Immature natural killer cell (primary cell): ENCODE data around the gene C7orf25. TPM values are rescaled to one million over a fixed set of nuclear protein-coding genes. Genes with fewer than 3 reads are reported as not detected.

Source experiments
- DNase-seq, 3 donors: peaks; one replicate each; pipeline ENCODE4 v3.0.0; 2022; ENCODE audit warnings: mixed read lengths in 1 of 3
- H3K27ac Mint-ChIP-seq, 6 donors: one replicate each; pipeline ENCODE4 v1.8.0; 2020; ENCODE audit warnings: mixed read lengths in 6 of 6, mild to moderate bottlenecking in 5 of 6, inconsistent platforms in 4 of 6, moderate library complexity in 3 of 6
- H3K27me3 Mint-ChIP-seq, 3 donors: one replicate each; pipeline ENCODE4 v1.8.0; 2020 to 2021; ENCODE audit warnings: low read depth in 3 of 3, mild to moderate bottlenecking in 3 of 3, mixed read lengths in 3 of 3, moderate library complexity in 3 of 3, inconsistent platforms in 1 of 3
- H3K36me3 Mint-ChIP-seq, 3 donors: one replicate each; pipeline ENCODE4 v1.8.0; 2020; ENCODE audit warnings: mixed read lengths in 3 of 3, inconsistent platforms in 2 of 3, mild to moderate bottlenecking in 2 of 3
- H3K4me1 Mint-ChIP-seq, 2 donors: one replicate each; pipeline ENCODE4 v1.8.0; 2020; ENCODE audit warnings: inconsistent platforms in 2 of 2, mild to moderate bottlenecking in 2 of 2, mixed read lengths in 2 of 2, moderate library complexity in 1 of 2
- H3K4me3 Mint-ChIP-seq, 5 donors: one replicate each; pipeline ENCODE4 v1.8.0; 2020; ENCODE audit warnings: mild to moderate bottlenecking in 5 of 5, mixed read lengths in 5 of 5, inconsistent platforms in 3 of 5, moderate library complexity in 3 of 5
- H3K9me3 Mint-ChIP-seq, 6 donors: one replicate each; pipeline ENCODE4 v1.8.0; 2020; ENCODE audit warnings: mild to moderate bottlenecking in 6 of 6, mixed read lengths in 6 of 6, inconsistent platforms in 4 of 6, moderate library complexity in 3 of 6
- polyA plus RNA-seq, 3 donors: library from polyadenylated mRNA; unstranded; fragments of 300-500 nt; fragmentation: Illumina TruSeq; gene quantifications; one replicate each; pipeline ENCODE4 v1.2.3, GENCODE V29; 2021

The C7orf25 gene
- 10 to 100 TPM in 1 of 3 donors, 1 to 10 TPM in 1, under 1 TPM in 1; 0.39 to 17.7 (median 4.1) TPM for polyA plus RNA-seq

- Mint-ChIP-seq H3K9me3 (no peaks in the 10 kb centered on the region), H3K36me3 (peaks cover 0 to 12% (median 3%) of the 10 kb centered on the region in 3 donors)
Measured at GRCh38 chr7:42911454-42912447, at the start of gene C7orf25. TSS of gene C7orf25 (minus strand) at chr7:42912070. CDS start at chr7:42910900, 1,170 bp downstream.

GRCh38 chr7:42961170-42961569, 49.3 kb upstream of the C7orf25 start:
- Mint-ChIP-seq H3K27me3 (peaks cover 0 to 16% (median 4%) of the 10 kb centered on the region in 3 donors), H3K36me3 (peaks cover 0 to 3% (median 0%) of the 10 kb centered on the region in 3 donors), H3K27ac (no peak overlapping the region), H3K4me3 (no peak overlapping the region), H3K9me3 (peaks cover 0 to 4% (median 2%) of the 10 kb centered on the region in 6 donors), H3K4me1 (no peaks in the 10 kb centered on the region)
- DNase-seq = no peak

More at GRCh38 chr7:42911454-42912447, at the start of gene C7orf25:
- DNase-seq = peak; percentile 94 to 95 (median 94)
- Mint-ChIP-seq H3K27me3 (peaks cover 0 to 5% (median 0%) of the 10 kb centered on the region in 3 donors), H3K4me1 (peaks cover 36 to 51% of the 10 kb centered on the region in 2 donors), H3K4me3 (peak within 1 kb of the TSS; percentile 93 to 99 (median 97)), H3K27ac (peak within 1 kb of the TSS; percentile 84 to 96 (median 92))

GRCh38 chr7:42960762-42961161, 48.9 kb upstream of the C7orf25 start:
- Mint-ChIP-seq H3K27ac (no peak overlapping the region), H3K36me3 (peaks cover 0 to 3% (median 0%) of the 10 kb centered on the region in 3 donors), H3K9me3 (peaks cover 0 to 8% (median 2%) of the 10 kb centered on the region in 6 donors), H3K27me3 (peaks cover 0 to 16% (median 4%) of the 10 kb centered on the region in 3 donors), H3K4me3 (no peak overlapping the region), H3K4me1 (no peaks in the 10 kb centered on the region)
- no peak for DNase-seq

GRCh38 chr7:42959549-42959948, 47.7 kb upstream of the C7orf25 start:
- Mint-ChIP-seq H3K4me3 (no peak overlapping the region), H3K27ac (no peak overlapping the region), H3K9me3 (peaks cover 0 to 8% (median 2%) of the 10 kb centered on the region in 6 donors), H3K27me3 (peaks cover 0 to 16% (median 2%) of the 10 kb centered on the region in 3 donors), H3K36me3 (peaks cover 0 to 4% (median 3%) of the 10 kb centered on the region in 3 donors), H3K4me1 (no peaks in the 10 kb centered on the region)
- DNase-seq = no peak

- Mint-ChIP-seq H3K36me3 (peaks cover 0 to 4% (median 3%) of the 10 kb centered on the region in 3 donors), H3K9me3 (peaks cover 0 to 8% (median 2%) of the 10 kb centered on the region in 6 donors), H3K4me3 (no peak overlapping the region), H3K27ac (no peak overlapping the region), H3K27me3 (peaks cover 0 to 9% (median 2%) of the 10 kb centered on the region in 3 donors), H3K4me1 (no peaks in the 10 kb centered on the region)
- DNase-seq = no peak
Measured at GRCh38 chr7:42956062-42956461, 44.2 kb upstream of the C7orf25 start.

GRCh38 chr7:42953994-42954393, 42.1 kb upstream of the C7orf25 start:
- H3K9me3 Mint-ChIP-seq = peaks cover 0 to 8% (median 2%) of the 10 kb centered on the region in 6 donors
- no peak overlapping the region for H3K4me3 Mint-ChIP-seq
- peaks cover 0 to 5% (median 2%) of the 10 kb centered on the region in 3 donors for H3K27me3 Mint-ChIP-seq
- no peak overlapping the region for H3K27ac Mint-ChIP-seq
- peaks cover 0 to 4% (median 3%) of the 10 kb centered on the region in 3 donors for H3K36me3 Mint-ChIP-seq
- DNase-seq = no peak
- no peaks in the 10 kb centered on the region for H3K4me1 Mint-ChIP-seq

GRCh38 chr7:42952328-42952727, 40.5 kb upstream of the C7orf25 start:
- H3K27me3 Mint-ChIP-seq = peaks cover 0 to 5% (median 2%) of the 10 kb centered on the region in 3 donors
- peaks cover 0 to 8% (median 2%) of the 10 kb centered on the region in 6 donors for H3K9me3 Mint-ChIP-seq
- no peak overlapping the region for H3K27ac Mint-ChIP-seq
- H3K4me1 Mint-ChIP-seq = no peaks in the 10 kb centered on the region
- peaks cover 0 to 4% (median 3%) of the 10 kb centered on the region in 3 donors for H3K36me3 Mint-ChIP-seq
- H3K4me3 Mint-ChIP-seq = no peak overlapping the region
- DNase-seq = no peak

- Mint-ChIP-seq H3K4me3 (no peak overlapping the region), H3K36me3 (peaks cover 0 to 4% (median 0%) of the 10 kb centered on the region in 3 donors), H3K9me3 (peaks cover 0 to 4% (median 0%) of the 10 kb centered on the region in 6 donors), H3K27ac (no peak overlapping the region), H3K27me3 (peaks cover 0 to 3% (median 0%) of the 10 kb centered on the region in 3 donors), H3K4me1 (no peaks in the 10 kb centered on the region)
- DNase-seq = no peak
Measured at GRCh38 chr7:42950417-42950816, 38.5 kb upstream of the C7orf25 start.

- Mint-ChIP-seq H3K9me3 (no peaks in the 10 kb centered on the region), H3K4me3 (no peak overlapping the region), H3K27ac (no peak overlapping the region), H3K36me3 (peaks cover 0 to 4% (median 0%) of the 10 kb centered on the region in 3 donors), H3K27me3 (no peaks in the 10 kb centered on the region), H3K4me1 (no peaks in the 10 kb centered on the region)
- no peak for DNase-seq
Measured at GRCh38 chr7:42947521-42947920, 35.7 kb upstream of the C7orf25 start.

- Mint-ChIP-seq H3K9me3 (no peaks in the 10 kb centered on the region), H3K4me3 (no peak overlapping the region), H3K27ac (no peak overlapping the region), H3K36me3 (peaks cover 0 to 4% (median 0%) of the 10 kb centered on the region in 3 donors), H3K27me3 (no peaks in the 10 kb centered on the region), H3K4me1 (no peaks in the 10 kb centered on the region)
- no peak for DNase-seq
Measured at GRCh38 chr7:42946627-42946950, 34.7 kb upstream of the C7orf25 start.

- Mint-ChIP-seq H3K4me3 (no peak overlapping the region), H3K27ac (no peak overlapping the region), H3K9me3 (no peaks in the 10 kb centered on the region), H3K36me3 (peaks cover 0 to 4% (median 0%) of the 10 kb centered on the region in 3 donors), H3K27me3 (no peaks in the 10 kb centered on the region), H3K4me1 (no peaks in the 10 kb centered on the region)
- DNase-seq = no peak
Measured at GRCh38 chr7:42945821-42946626, 34.2 kb upstream of the C7orf25 start.

- DNase-seq = peak; percentile 28 to 46 (median 35)
- Mint-ChIP-seq H3K4me1 (no peaks in the 10 kb centered on the region), H3K36me3 (peaks cover 8 to 22% (median 8%) of the 10 kb centered on the region in 3 donors), H3K27me3 (no peaks in the 10 kb centered on the region), H3K9me3 (no peaks in the 10 kb centered on the region), H3K4me3 (no peak overlapping the region), H3K27ac (no peak overlapping the region)
Measured at GRCh38 chr7:42940985-42941847, 29.3 kb upstream of the C7orf25 start.
